GM13976 (cell line): ENCODE results near the gene FAM163B.

ENCODE experiments used
- DNase-seq: peaks from one replicate; pipeline ENCODE4 v3.0.0; 2012; ENCODE audit warnings: low spot score
- in situ Hi-C: fragments of 300-500 bp; cut with MboI; formaldehyde crosslinking; loops from one replicate; pipeline ENCODE4 v1.12.0; 2022; ENCODE audit warnings: low sequenced_read_pairs, mixed read lengths, inconsistent platforms; ENCODE audit not compliant: unreplicated experiment
- TF ChIP-seq, protein P1 (sequence below): IDR thresholded peaks from 2 replicates; pipeline ENCODE4 v1.5.1; 2012; ENCODE audit warnings: borderline replicate concordance, mild to moderate bottlenecking; ENCODE audit not compliant: insufficient read depth; ENCODE audit errors: extremely low read depth, missing control alignments, control extremely low read depth

The FAM163B gene

DNA sequence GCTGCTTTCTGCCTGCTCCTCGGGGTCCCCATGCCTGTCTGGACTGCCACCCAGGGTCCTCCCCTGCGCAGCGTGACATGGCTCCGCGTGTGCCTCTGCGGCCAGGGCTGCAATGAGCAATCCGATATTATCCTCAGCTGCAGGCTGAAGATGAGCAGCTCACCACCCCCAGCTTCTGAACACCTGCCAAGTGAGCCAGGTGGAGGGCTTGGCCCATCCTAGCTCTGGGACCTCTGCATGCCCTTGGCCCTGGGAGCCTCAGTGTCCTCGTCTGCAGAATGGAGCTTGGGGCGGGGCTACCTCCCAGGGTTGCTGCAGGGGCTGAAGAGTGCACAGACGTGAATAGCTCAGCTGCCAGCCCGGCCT lies 80.3 kb downstream of the FAM163B start:
- DNase-seq = no peak
- TF ChIP-seq, protein P1, sequence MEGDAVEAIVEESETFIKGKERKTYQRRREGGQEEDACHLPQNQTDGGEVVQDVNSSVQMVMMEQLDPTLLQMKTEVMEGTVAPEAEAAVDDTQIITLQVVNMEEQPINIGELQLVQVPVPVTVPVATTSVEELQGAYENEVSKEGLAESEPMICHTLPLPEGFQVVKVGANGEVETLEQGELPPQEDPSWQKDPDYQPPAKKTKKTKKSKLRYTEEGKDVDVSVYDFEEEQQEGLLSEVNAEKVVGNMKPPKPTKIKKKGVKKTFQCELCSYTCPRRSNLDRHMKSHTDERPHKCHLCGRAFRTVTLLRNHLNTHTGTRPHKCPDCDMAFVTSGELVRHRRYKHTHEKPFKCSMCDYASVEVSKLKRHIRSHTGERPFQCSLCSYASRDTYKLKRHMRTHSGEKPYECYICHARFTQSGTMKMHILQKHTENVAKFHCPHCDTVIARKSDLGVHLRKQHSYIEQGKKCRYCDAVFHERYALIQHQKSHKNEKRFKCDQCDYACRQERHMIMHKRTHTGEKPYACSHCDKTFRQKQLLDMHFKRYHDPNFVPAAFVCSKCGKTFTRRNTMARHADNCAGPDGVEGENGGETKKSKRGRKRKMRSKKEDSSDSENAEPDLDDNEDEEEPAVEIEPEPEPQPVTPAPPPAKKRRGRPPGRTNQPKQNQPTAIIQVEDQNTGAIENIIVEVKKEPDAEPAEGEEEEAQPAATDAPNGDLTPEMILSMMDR = no peak
- in situ Hi-C loops = loop anchor here (25.0 kb wide), 1 partner anchor 208 kb away; the partner anchor contains the start of gene SARDH

DNA sequence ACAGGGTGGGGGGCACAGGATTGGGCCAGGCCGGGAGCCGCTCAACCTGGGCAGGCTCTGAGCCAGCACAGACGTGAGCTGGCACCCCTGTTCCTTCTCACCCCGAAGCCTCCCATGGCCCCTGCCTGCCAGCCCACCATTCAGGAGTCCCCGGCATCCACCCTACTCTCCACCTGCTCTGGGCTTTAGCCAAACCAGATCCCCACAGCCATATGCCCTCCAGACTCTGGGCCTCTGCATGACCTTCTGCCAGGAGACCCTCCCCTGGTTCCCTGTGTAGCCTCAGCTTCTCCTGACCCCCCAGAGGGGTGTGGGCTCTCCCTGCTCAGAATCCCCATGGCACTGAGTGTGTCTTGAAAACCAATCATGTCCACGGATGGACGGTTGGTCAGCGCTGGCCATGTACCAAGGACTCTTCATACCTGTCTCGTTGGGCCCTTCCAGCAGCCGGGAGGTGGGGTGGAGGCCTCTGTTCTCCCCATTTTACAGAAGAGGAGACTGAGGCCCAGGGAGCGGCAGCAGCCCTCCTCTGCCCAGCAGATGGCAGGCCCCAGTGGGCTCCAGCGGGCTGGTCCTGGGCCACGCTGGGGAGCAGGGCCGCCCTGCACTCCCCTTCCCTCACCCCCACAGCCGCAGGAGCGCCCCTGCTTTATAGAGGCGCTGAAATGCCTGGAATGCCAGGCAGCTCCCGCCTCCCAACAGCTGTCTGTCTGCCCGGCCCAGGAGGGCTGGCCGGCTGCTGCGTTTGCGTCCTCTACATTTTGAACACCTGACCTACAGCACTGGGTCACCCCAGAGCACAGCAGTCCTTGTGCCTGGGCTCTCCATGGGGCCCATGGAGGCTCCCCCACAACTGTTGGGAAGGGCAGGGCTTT lies 81.0 kb downstream of the FAM163B start:
- in situ Hi-C loops = loop anchor here (25.0 kb wide), 1 partner anchor 209 kb away; the partner anchor contains the start of gene SARDH
- no peak for DNase-seq

DNA sequence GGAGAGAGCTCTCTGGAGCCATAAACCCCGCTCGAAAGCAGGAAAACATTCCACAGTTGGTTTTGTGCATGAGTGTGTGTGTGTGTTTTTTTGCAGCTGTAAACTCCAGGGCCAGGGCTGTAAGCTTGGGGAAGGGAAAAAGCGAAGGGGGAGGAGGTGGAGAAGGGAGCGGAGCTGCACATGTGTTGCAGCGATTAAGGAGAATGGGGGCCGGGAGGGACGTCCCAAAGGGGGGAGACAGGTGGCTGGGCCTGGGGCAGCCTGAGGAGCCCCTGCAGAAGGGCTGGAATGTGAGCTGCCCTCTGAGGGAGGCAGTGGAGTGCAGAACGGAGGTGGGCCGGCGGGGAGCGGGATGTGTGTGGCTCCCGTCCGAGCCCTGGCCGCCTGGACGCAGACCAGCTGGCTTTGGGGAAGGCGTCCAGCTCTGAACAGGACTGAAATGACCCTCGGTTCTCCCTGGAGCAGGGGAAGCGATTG lies 81.7 kb downstream of the FAM163B start:
- TF ChIP-seq, protein P1 = no peak
- in situ Hi-C loops = loop anchor here (25.0 kb wide), 1 partner anchor 210 kb away; the partner anchor contains the start of gene SARDH
- no peak for DNase-seq

More for the DNA sequence above, 81.0 kb downstream of the FAM163B start:
- TF ChIP-seq, protein P1 = no peak
